GM23338 (cell line): ENCODE measurements around the gene KAZN. TPM values are rescaled to one million over a fixed set of nuclear protein-coding genes. Genes with fewer than 3 reads are reported as not detected.
A peak's percentile ranks its signal among the peaks of the same experiment; 100 is the strongest.

Source experiments
- ATAC-seq: fragments of 200-7000 bp; cut with Tn5 transposase; 3 replicates; pipeline ENCODE4 v1.9.1; 2020
- DNase-seq: peaks from one replicate; pipeline ENCODE4 v3.0.0-alpha.2; 2015; ENCODE audit warnings: low spot score
- H2AFZ ChIP-seq: fragments of 200-600 bp; sonication (generic); 2 replicates; pipeline ENCODE4 v1.8.0; 2016; ENCODE audit warnings: antibody characterized with exemption, mild to moderate bottlenecking, moderate library complexity
- H3F3A ChIP-seq: fragments of 200-600 bp; sonication (generic); replicated peaks from 2 replicates; pipeline ENCODE4 v1.8.0; 2017; ENCODE audit warnings: antibody characterized with exemption, mixed run types, low read depth
- H3K27ac ChIP-seq: fragments of 200-600 bp; sonication (generic); 2 replicates; pipeline ENCODE4 v1.6.1; 2016; ENCODE audit warnings: low read depth
- H3K27me3 ChIP-seq: fragments of 200-600 bp; sonication (generic); 2 replicates; pipeline ENCODE4 v1.8.0; 2016; ENCODE audit warnings: mild to moderate bottlenecking, mixed run types, moderate library complexity; ENCODE audit not compliant: insufficient read depth
- H3K36me3 ChIP-seq: fragments of 200-600 bp; sonication (generic); 2 replicates; pipeline ENCODE4 v1.8.0; 2016; ENCODE audit warnings: mild to moderate bottlenecking; ENCODE audit not compliant: insufficient read depth
- H3K4me1 ChIP-seq: fragments of 200-600 bp; sonication (generic); 2 replicates; pipeline ENCODE4 v1.8.0; 2016; ENCODE audit warnings: mild to moderate bottlenecking, moderate library complexity; ENCODE audit not compliant: insufficient read depth
- H3K4me2 ChIP-seq: fragments of 200-600 bp; sonication (generic); 2 replicates; pipeline ENCODE4 v1.7.1; 2017; ENCODE audit warnings: mixed run types
- H3K4me3 ChIP-seq: fragments of 200-600 bp; sonication (generic); 2 replicates; pipeline ENCODE4 v1.6.1; 2016; ENCODE audit warnings: mixed run types
- H3K79me2 ChIP-seq: fragments of 200-600 bp; sonication (generic); replicated peaks from 2 replicates; pipeline ENCODE4 v1.8.0; 2017; ENCODE audit warnings: mild to moderate bottlenecking; ENCODE audit not compliant: insufficient read depth
- H3K9me2 ChIP-seq: fragments of 200-600 bp; sonication (generic); 2 replicates; pipeline ENCODE4 v1.8.0; 2017; ENCODE audit not compliant: insufficient read depth
- H4K20me1 ChIP-seq: fragments of 200-600 bp; sonication (generic); replicated peaks from 2 replicates; pipeline ENCODE4 v1.8.0; 2017; ENCODE audit warnings: mild to moderate bottlenecking; ENCODE audit not compliant: insufficient read depth
- H3K27ac Mint-ChIP-seq: 2 replicates; pipeline ENCODE4 v1.8.0; 2020; ENCODE audit warnings: inconsistent platforms, mild to moderate bottlenecking, moderate library complexity, mixed read lengths
- H3K27me3 Mint-ChIP-seq: 3 replicates; pipeline ENCODE4 v1.8.0; 2022; ENCODE audit warnings: low read depth, mild to moderate bottlenecking, moderate library complexity, mixed read lengths, inconsistent platforms; ENCODE audit not compliant: insufficient read depth, poor library complexity
- H3K36me3 Mint-ChIP-seq: 3 replicates; pipeline ENCODE4 v1.8.0; 2021; ENCODE audit warnings: low read depth, mild to moderate bottlenecking, inconsistent platforms, moderate library complexity, mixed read lengths
- H3K4me1 Mint-ChIP-seq: 3 replicates; pipeline ENCODE4 v1.8.0; 2020; ENCODE audit warnings: mild to moderate bottlenecking, inconsistent platforms, mixed read lengths
- H3K4me3 Mint-ChIP-seq: 3 replicates; pipeline ENCODE4 v1.8.0; 2021; ENCODE audit warnings: moderate library complexity, mild to moderate bottlenecking, inconsistent platforms, mixed read lengths
- H3K9me3 Mint-ChIP-seq: 3 replicates; pipeline ENCODE4 v1.8.0; 2020; ENCODE audit warnings: moderate library complexity, mild to moderate bottlenecking, inconsistent platforms, mixed read lengths
- CREB1 ChIP-seq: fragments of 250-450 bp; sonication (Bioruptor Pico); IDR thresholded peaks from 2 replicates; pipeline ENCODE4 v1.5.0; 2020; ENCODE audit warnings: low read depth, mild to moderate bottlenecking, moderate library complexity
- EZH2 ChIP-seq: fragments of 200-600 bp; sonication (generic); IDR thresholded peaks from one replicate; pipeline ENCODE4 v1.8.0; 2017; ENCODE audit warnings: antibody characterized with exemption, mild to moderate bottlenecking, low read depth; ENCODE audit not compliant: unreplicated experiment
- EZH2phosphoT487 ChIP-seq: fragments of 200-600 bp; sonication (generic); IDR thresholded peaks from one replicate; pipeline ENCODE4 v1.8.1; 2018; ENCODE audit warnings: antibody characterized with exemption; ENCODE audit not compliant: unreplicated experiment
- STAT1 ChIP-seq: IDR thresholded peaks from one replicate; pipeline ENCODE4 v1.6.1; 2016; ENCODE audit warnings: antibody characterized with exemption; ENCODE audit not compliant: unreplicated experiment
- ZNF331 ChIP-seq: fragments of 250-450 bp; sonication (Bioruptor Pico); IDR thresholded peaks from 2 replicates; pipeline ENCODE4 v1.5.0; 2020; ENCODE audit warnings: low read depth, mild to moderate bottlenecking, moderate library complexity
- polyA plus RNA-seq: library from polyadenylated mRNA; unstranded; fragments of >200 nt; fragmentation: Nextera tagmentation; extraction: Ambion mirVana; gene quantifications from 2 replicates; pipeline ENCODE4 v1.2.1, GENCODE V29; 2016
- total RNA-seq: library from RNA; depleted of rRNA; stranded (reverse); fragments of >200 nt; shearing (Covaris generic); gene quantifications from 2 replicates; pipeline ENCODE4 v1.2.3, GENCODE V29; 2014
- TF ChIP-seq, protein P1 (sequence below): fragments of 250-450 bp; sonication (Bioruptor Pico); IDR thresholded peaks from 2 replicates; pipeline ENCODE4 v1.5.0; 2020; ENCODE audit warnings: mild to moderate bottlenecking, moderate library complexity

Gene KAZN
- total and polyA plus RNA-seq, 2 experiments from 2014 or later: 9.9 to 15.0 TPM

GRCh38 chr1:14809191-14809981, 210.9 kb downstream of the KAZN start:
- Histone ChIP-seq H4K20me1 (no peaks in the 10 kb centered on the region), H3K9me2 (peaks cover 9% of the 10 kb centered on the region; the same call in 1 of the 2 replicates), H3K4me2 (no peak overlapping the region), H3K27ac (no peak overlapping the region), H3K27me3 (no peaks in the 10 kb centered on the region), H3F3A (no peaks in the 10 kb centered on the region), H3K79me2 (no peaks in the 10 kb centered on the region), H3K36me3 (peaks cover 11% of the 10 kb centered on the region; the same call in 1 of the 2 replicates), H3K4me1 (no peaks in the 10 kb centered on the region), H3K4me3 (no peak overlapping the region), H2AFZ (no peak overlapping the region)
- Mint-ChIP-seq H3K27me3 (no peaks in the 10 kb centered on the region), H3K4me3 (no peak overlapping the region), H3K4me1 (no peaks in the 10 kb centered on the region), H3K27ac (no peak overlapping the region), H3K9me3 (peaks cover 37% of the 10 kb centered on the region), H3K36me3 (peaks cover 20% of the 10 kb centered on the region)
- DNase-seq (no peak), ATAC-seq (no peak)
- no peak for TF ChIP-seq EZH2phosphoT487
- TF ChIP-seq CREB1 (CRISPR knock-in tag): no peak
- TF ChIP-seq ZNF331 (CRISPR knock-in tag): no peak

GRCh38 chr1:14810595-14811361, 212.3 kb downstream of the KAZN start:
- Mint-ChIP-seq H3K4me3 (no peak overlapping the region), H3K27ac (0 out of 2 replicates have a peak overlapping the region, but pooled peaks have one; percentile 21), H3K4me1 (no peaks in the 10 kb centered on the region), H3K27me3 (no peaks in the 10 kb centered on the region), H3K9me3 (peaks cover 30% of the 10 kb centered on the region), H3K36me3 (peaks cover 16% of the 10 kb centered on the region)
- TF ChIP-seq EZH2 (no peak), STAT1 (no peak)
- TF ChIP-seq, protein P1, sequence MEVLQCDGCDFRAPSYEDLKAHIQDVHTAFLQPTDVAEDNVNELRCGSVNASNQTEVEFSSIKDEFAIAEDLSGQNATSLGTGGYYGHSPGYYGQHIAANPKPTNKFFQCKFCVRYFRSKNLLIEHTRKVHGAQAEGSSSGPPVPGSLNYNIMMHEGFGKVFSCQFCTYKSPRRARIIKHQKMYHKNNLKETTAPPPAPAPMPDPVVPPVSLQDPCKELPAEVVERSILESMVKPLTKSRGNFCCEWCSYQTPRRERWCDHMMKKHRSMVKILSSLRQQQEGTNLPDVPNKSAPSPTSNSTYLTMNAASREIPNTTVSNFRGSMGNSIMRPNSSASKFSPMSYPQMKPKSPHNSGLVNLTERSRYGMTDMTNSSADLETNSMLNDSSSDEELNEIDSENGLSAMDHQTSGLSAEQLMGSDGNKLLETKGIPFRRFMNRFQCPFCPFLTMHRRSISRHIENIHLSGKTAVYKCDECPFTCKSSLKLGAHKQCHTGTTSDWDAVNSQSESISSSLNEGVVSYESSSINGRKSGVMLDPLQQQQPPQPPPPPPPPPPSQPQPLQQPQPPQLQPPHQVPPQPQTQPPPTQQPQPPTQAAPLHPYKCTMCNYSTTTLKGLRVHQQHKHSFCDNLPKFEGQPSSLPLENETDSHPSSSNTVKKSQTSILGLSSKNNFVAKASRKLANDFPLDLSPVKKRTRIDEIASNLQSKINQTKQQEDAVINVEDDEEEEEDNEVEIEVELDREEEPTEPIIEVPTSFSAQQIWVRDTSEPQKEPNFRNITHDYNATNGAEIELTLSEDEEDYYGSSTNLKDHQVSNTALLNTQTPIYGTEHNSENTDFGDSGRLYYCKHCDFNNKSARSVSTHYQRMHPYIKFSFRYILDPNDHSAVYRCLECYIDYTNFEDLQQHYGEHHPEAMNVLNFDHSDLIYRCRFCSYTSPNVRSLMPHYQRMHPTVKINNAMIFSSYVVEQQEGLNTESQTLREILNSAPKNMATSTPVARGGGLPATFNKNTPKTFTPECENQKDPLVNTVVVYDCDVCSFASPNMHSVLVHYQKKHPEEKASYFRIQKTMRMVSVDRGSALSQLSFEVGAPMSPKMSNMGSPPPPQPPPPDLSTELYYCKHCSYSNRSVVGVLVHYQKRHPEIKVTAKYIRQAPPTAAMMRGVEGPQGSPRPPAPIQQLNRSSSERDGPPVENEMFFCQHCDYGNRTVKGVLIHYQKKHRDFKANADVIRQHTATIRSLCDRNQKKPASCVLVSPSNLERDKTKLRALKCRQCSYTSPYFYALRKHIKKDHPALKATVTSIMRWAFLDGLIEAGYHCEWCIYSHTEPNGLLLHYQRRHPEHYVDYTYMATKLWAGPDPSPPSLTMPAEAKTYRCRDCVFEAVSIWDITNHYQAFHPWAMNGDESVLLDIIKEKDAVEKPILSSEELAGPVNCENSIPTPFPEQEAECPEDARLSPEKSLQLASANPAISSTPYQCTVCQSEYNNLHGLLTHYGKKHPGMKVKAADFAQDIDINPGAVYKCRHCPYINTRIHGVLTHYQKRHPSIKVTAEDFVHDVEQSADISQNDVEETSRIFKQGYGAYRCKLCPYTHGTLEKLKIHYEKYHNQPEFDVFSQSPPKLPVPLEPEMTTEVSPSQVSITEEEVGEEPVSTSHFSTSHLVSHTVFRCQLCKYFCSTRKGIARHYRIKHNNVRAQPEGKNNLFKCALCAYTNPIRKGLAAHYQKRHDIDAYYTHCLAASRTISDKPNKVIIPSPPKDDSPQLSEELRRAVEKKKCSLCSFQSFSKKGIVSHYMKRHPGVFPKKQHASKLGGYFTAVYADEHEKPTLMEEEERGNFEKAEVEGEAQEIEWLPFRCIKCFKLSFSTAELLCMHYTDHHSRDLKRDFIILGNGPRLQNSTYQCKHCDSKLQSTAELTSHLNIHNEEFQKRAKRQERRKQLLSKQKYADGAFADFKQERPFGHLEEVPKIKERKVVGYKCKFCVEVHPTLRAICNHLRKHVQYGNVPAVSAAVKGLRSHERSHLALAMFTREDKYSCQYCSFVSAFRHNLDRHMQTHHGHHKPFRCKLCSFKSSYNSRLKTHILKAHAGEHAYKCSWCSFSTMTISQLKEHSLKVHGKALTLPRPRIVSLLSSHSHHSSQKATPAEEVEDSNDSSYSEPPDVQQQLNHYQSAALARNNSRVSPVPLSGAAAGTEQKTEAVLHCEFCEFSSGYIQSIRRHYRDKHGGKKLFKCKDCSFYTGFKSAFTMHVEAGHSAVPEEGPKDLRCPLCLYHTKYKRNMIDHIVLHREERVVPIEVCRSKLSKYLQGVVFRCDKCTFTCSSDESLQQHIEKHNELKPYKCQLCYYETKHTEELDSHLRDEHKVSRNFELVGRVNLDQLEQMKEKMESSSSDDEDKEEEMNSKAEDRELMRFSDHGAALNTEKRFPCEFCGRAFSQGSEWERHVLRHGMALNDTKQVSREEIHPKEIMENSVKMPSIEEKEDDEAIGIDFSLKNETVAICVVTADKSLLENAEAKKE: no peak
- H3K4me3 ChIP-seq: no peak overlapping the region
- H2AFZ ChIP-seq: no peak overlapping the region
- ATAC-seq: no peak
- H3F3A ChIP-seq: no peaks in the 10 kb centered on the region
- peaks cover 11% of the 10 kb centered on the region; the same call in 1 of the 2 replicates for H3K36me3 ChIP-seq
- H4K20me1 ChIP-seq: no peaks in the 10 kb centered on the region
- no peak overlapping the region for H3K4me2 ChIP-seq
- no peak for DNase-seq
- H3K79me2 ChIP-seq: no peaks in the 10 kb centered on the region
- H3K27me3 ChIP-seq: no peaks in the 10 kb centered on the region
- H3K9me2 ChIP-seq: peaks cover 9% of the 10 kb centered on the region; the same call in 1 of the 2 replicates
- no peaks in the 10 kb centered on the region for H3K4me1 ChIP-seq
- H3K27ac ChIP-seq: no peak overlapping the region
